IMR-90 (cell line): ENCODE measurements around the gene KCTD2.

Experiments used
- BHLHE40 ChIP-seq: fragments of 150-350 bp; IDR thresholded peaks from 2 replicates; pipeline ENCODE4 v1.6.1; 2016; ENCODE audit warnings: mild to moderate bottlenecking, low read depth, low read length
- CEBPB ChIP-seq: IDR thresholded peaks from 2 replicates; pipeline ENCODE4 v1.6.1; 2012; ENCODE audit warnings: low read depth, low read length, improper control_type of control experiment
- CHD1 ChIP-seq: IDR thresholded peaks from 2 replicates; pipeline ENCODE4 v1.6.1; 2012; ENCODE audit warnings: low read depth, low read length, improper control_type of control experiment
- CTCF ChIP-seq: conservative IDR thresholded peaks from 2 replicates; pipeline ENCODE4 v1.5.1; 2012; ENCODE audit warnings: mild to moderate bottlenecking, low read depth, low read length, improper control_type of control experiment
- FOS ChIP-seq: fragments of 150-350 bp; IDR thresholded peaks from 2 replicates; pipeline ENCODE4 v1.6.1; 2016; ENCODE audit warnings: low read depth, low read length
- MAZ ChIP-seq: IDR thresholded peaks from 2 replicates; pipeline ENCODE4 v1.6.1; 2012; ENCODE audit warnings: low read depth, mild to moderate bottlenecking, low read length, improper control_type of control experiment, moderate library complexity, borderline replicate concordance
- MXI1 ChIP-seq: IDR thresholded peaks from 2 replicates; pipeline ENCODE4 v1.6.1; 2012; ENCODE audit warnings: low read depth, mild to moderate bottlenecking, low read length, moderate library complexity, borderline replicate concordance
- POLR2A ChIP-seq: IDR thresholded peaks from 2 replicates; pipeline ENCODE4 v1.6.1; 2012; ENCODE audit warnings: mild to moderate bottlenecking, low read depth, low read length
- RAD21 ChIP-seq: IDR thresholded peaks from 2 replicates; pipeline ENCODE4 v1.6.1; 2012; ENCODE audit warnings: low read length, improper control_type of control experiment
- SMC3 ChIP-seq: fragments of 150-350 bp; IDR thresholded peaks from 2 replicates; pipeline ENCODE4 v1.6.1; 2016; ENCODE audit warnings: low read depth, mild to moderate bottlenecking, antibody characterized with exemption, low read length, moderate library complexity

- TF ChIP-seq RAD21 (no peak), POLR2A (no peak), CHD1 (no peak), CTCF (no peak), MXI1 (no peak), FOS (no peak), CEBPB (no peak), BHLHE40 (no peak), MAZ (no peak), SMC3 (no peak)
These were observed 51.8 kb downstream of the KCTD2 start for GRCh38 chr17:75098861-75099260.
